ENCODE data around the gene APBB2. TPM values are rescaled to one million over a fixed set of nuclear protein-coding genes. Genes with fewer than 3 reads are reported as not detected.

APBB2 gene
- total and polyA plus RNA-seq, 2 donors (not counting 1 experiment from before 2014, with no cell fraction given), result 4.4 to 15.8 TPM

- peaks cover 21% of the 10 kb centered on the region for H3K27me3 Mint-ChIP-seq
- no peak overlapping the region for H3K4me3 Mint-ChIP-seq
- Histone ChIP-seq H3K4me3 (ENCODE audit: control extremely low read depth in 1 of 5, extremely low read depth in 1 of 5, insufficient read depth in 1 of 5, low read depth in 2 of 5, low read length in 4 of 5) (no peak overlapping the region), H3K4me1 (ENCODE audit: control insufficient read depth in 2 of 2, insufficient read depth in 2 of 2, low read length in 2 of 2) (no peaks in the 10 kb centered on the region), H3K4me2 (replicated peaks; ENCODE audit: low read depth, low read length, poor library complexity, severe bottlenecking) (no peak overlapping the region), H3K9me3 (ENCODE audit: control extremely low read depth in 1 of 3, control insufficient read depth in 2 of 3, insufficient read depth in 1 of 3, low read length in 2 of 3) (peaks cover 0 to 17% (median 0%) of the 10 kb centered on the region in 3 donors), H3K9ac (ENCODE audit: low read length) (no peak overlapping the region), H2AFZ (ENCODE audit: insufficient read depth, low read depth, low read length, poor library complexity, severe bottlenecking) (no peak overlapping the region), H3K27ac (ENCODE audit: low read length in 2 of 2) (no peak overlapping the region), H3K36me3 (replicated peaks in 1 of 2; ENCODE audit: control extremely low read depth in 1 of 2, control insufficient read depth in 1 of 2, extremely low read depth in 1 of 2, insufficient read depth in 2 of 2, low read length in 1 of 2) (no peaks in the 10 kb centered on the region), H4K20me1 (ENCODE audit: control insufficient read depth, insufficient read depth, low read length, poor library complexity, severe bottlenecking) (no peaks in the 10 kb centered on the region), H3K27me3 (replicated peaks in 1 of 4; ENCODE audit: control extremely low read depth in 1 of 4, control insufficient read depth in 3 of 4, insufficient read depth in 4 of 4, low read length in 3 of 4) (peaks cover 0 to 3% (median 1%) of the 10 kb centered on the region in 4 experiments), H3K79me2 (ENCODE audit: control insufficient read depth, insufficient read depth, low read length) (no peaks in the 10 kb centered on the region)
- H3K4me1 Mint-ChIP-seq, result no peaks in the 10 kb centered on the region
- POLR2A ChIA-PET, result no interaction called here
- intact Hi-C loops (cut with micrococcal nuclease), result no loop called here
- TF ChIP-seq EZH2 (IDR thresholded peaks at IDR 0.05; ENCODE audit: borderline replicate concordance, insufficient read depth, low read depth, low read length, poor library complexity, severe bottlenecking), result no peak
- TF ChIP-seq, protein P1, sequence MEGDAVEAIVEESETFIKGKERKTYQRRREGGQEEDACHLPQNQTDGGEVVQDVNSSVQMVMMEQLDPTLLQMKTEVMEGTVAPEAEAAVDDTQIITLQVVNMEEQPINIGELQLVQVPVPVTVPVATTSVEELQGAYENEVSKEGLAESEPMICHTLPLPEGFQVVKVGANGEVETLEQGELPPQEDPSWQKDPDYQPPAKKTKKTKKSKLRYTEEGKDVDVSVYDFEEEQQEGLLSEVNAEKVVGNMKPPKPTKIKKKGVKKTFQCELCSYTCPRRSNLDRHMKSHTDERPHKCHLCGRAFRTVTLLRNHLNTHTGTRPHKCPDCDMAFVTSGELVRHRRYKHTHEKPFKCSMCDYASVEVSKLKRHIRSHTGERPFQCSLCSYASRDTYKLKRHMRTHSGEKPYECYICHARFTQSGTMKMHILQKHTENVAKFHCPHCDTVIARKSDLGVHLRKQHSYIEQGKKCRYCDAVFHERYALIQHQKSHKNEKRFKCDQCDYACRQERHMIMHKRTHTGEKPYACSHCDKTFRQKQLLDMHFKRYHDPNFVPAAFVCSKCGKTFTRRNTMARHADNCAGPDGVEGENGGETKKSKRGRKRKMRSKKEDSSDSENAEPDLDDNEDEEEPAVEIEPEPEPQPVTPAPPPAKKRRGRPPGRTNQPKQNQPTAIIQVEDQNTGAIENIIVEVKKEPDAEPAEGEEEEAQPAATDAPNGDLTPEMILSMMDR (IDR thresholded peaks at IDR 0.05), result no peak
- WGBS (ENCODE audit: insufficient coverage), result no CpG with 5 or more reads among the region's 2 CpGs
- no peak for ATAC-seq (ENCODE audit: low read depth)
- CTCF ChIA-PET, result no interaction called here
- no peaks in the 10 kb centered on the region for H3K9me3 Mint-ChIP-seq (ENCODE audit: insufficient read depth)
- no peak overlapping the region for H3K27ac Mint-ChIP-seq
- DNase-seq, result no peak
Observed at GRCh38 chr4:40969501-40969900, 244.8 kb downstream of the APBB2 start.

- no peaks in the 10 kb centered on the region for H3K4me1 Mint-ChIP-seq
- no peak overlapping the region for H2AFZ ChIP-seq (ENCODE audit: insufficient read depth, low read depth, low read length, poor library complexity, severe bottlenecking)
- DNase-seq (no peak), ATAC-seq (ENCODE audit: low read depth) (no peak)
- no peak overlapping the region for H3K4me2 ChIP-seq (replicated peaks; ENCODE audit: low read depth, low read length, poor library complexity, severe bottlenecking)
- POLR2A ChIA-PET, result no interaction called here
- intact Hi-C loops (cut with micrococcal nuclease), result no loop called here
- no peak overlapping the region for H3K27ac Mint-ChIP-seq
- no peaks in the 10 kb centered on the region for H3K9me3 Mint-ChIP-seq (ENCODE audit: insufficient read depth)
- no peak overlapping the region for H3K4me3 Mint-ChIP-seq
- H4K20me1 ChIP-seq (ENCODE audit: control insufficient read depth, insufficient read depth, low read length, poor library complexity, severe bottlenecking), result no peaks in the 10 kb centered on the region
- no peak overlapping the region for H3K27ac ChIP-seq (ENCODE audit: low read length in 2 of 2)
- H3K4me1 ChIP-seq (ENCODE audit: control insufficient read depth in 2 of 2, insufficient read depth in 2 of 2, low read length in 2 of 2), result no peaks in the 10 kb centered on the region
- H3K79me2 ChIP-seq (ENCODE audit: control insufficient read depth, insufficient read depth, low read length), result no peaks in the 10 kb centered on the region
- TF ChIP-seq, protein P1 (IDR thresholded peaks at IDR 0.05), result no peak
- TF ChIP-seq EZH2 (IDR thresholded peaks at IDR 0.05; ENCODE audit: borderline replicate concordance, insufficient read depth, low read depth, low read length, poor library complexity, severe bottlenecking), result no peak
- peaks cover 0 to 3% (median 0%) of the 10 kb centered on the region in 4 experiments for H3K27me3 ChIP-seq (replicated peaks in 1 of 4; ENCODE audit: control extremely low read depth in 1 of 4, control insufficient read depth in 3 of 4, insufficient read depth in 4 of 4, low read length in 3 of 4)
- CTCF ChIA-PET, result no interaction called here
- H3K9me3 ChIP-seq (ENCODE audit: control extremely low read depth in 1 of 3, control insufficient read depth in 2 of 3, insufficient read depth in 1 of 3, low read length in 2 of 3), result peaks cover 0 to 17% (median 0%) of the 10 kb centered on the region in 3 donors
- H3K36me3 ChIP-seq (replicated peaks in 1 of 2; ENCODE audit: control extremely low read depth in 1 of 2, control insufficient read depth in 1 of 2, extremely low read depth in 1 of 2, insufficient read depth in 2 of 2, low read length in 1 of 2), result no peaks in the 10 kb centered on the region
- WGBS (ENCODE audit: insufficient coverage), result 90% methylated on average over 6 of the region's 6 CpGs
- H3K9ac ChIP-seq (ENCODE audit: low read length), result no peak overlapping the region
- H3K27me3 Mint-ChIP-seq, result peaks cover 6% of the 10 kb centered on the region
- H3K4me3 ChIP-seq (ENCODE audit: control extremely low read depth in 1 of 5, extremely low read depth in 1 of 5, insufficient read depth in 1 of 5, low read depth in 2 of 5, low read length in 4 of 5), result no peak overlapping the region
Observed at GRCh38 chr4:40967550-40967949, 246.8 kb downstream of the APBB2 start.
